Suprapubic skin (tissue), 3 donors: ENCODE results near the gene RPRD1B.

Experiments used
- CTCF ChIP-seq, 2 donors: fragments of 200-600 bp in 1 of 2; fragments of 450-650 bp in 1 of 2; sonication (generic) in 1 of 2; IDR thresholded peaks; one replicate each; pipeline ENCODE4 v1.5.1; 2016 to 2019; ENCODE audit warnings: antibody characterized with exemption in 2 of 2, mild to moderate bottlenecking in 1 of 2, moderate library complexity in 1 of 2
- POLR2AphosphoS5 ChIP-seq, 3 donors: sonication (generic); formaldehyde crosslinking; IDR thresholded peaks; one replicate each; pipeline ENCODE4 v1.6.1; 2017; ENCODE audit warnings: antibody characterized with exemption in 3 of 3

GRCh38 chr20:38095017-38095686 lies 61.6 kb downstream of the RPRD1B start:
- no peak for TF ChIP-seq CTCF (IDR thresholded peaks at IDR 0.05)
- no peak for TF ChIP-seq POLR2AphosphoS5 (IDR thresholded peaks at IDR 0.05)
